Thyroid gland (tissue), 4 donors: ENCODE measurements around the gene KRT78.

Experiments used
- POLR2A ChIP-seq, 2 donors: fragments of 450-650 bp; IDR thresholded peaks; one replicate each; pipeline ENCODE4 v1.6.1; 2017; ENCODE audit warnings: antibody characterized with exemption in 2 of 2, mild to moderate bottlenecking in 2 of 2, moderate library complexity in 1 of 2
- TF ChIP-seq, protein P1 (sequence below), 6 experiments: fragments of 200-600 bp in 3 of 6; fragments of 450-650 bp in 3 of 6; sonication (generic) in 3 of 6; IDR thresholded peaks; one replicate each; pipeline ENCODE4 v1.5.1; 2016 to 2019; ENCODE audit warnings: antibody characterized with exemption in 6 of 6, mild to moderate bottlenecking in 2 of 6, inconsistent platforms in 1 of 6, moderate library complexity in 1 of 6

- TF ChIP-seq, protein P1, sequence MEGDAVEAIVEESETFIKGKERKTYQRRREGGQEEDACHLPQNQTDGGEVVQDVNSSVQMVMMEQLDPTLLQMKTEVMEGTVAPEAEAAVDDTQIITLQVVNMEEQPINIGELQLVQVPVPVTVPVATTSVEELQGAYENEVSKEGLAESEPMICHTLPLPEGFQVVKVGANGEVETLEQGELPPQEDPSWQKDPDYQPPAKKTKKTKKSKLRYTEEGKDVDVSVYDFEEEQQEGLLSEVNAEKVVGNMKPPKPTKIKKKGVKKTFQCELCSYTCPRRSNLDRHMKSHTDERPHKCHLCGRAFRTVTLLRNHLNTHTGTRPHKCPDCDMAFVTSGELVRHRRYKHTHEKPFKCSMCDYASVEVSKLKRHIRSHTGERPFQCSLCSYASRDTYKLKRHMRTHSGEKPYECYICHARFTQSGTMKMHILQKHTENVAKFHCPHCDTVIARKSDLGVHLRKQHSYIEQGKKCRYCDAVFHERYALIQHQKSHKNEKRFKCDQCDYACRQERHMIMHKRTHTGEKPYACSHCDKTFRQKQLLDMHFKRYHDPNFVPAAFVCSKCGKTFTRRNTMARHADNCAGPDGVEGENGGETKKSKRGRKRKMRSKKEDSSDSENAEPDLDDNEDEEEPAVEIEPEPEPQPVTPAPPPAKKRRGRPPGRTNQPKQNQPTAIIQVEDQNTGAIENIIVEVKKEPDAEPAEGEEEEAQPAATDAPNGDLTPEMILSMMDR (IDR thresholded peaks at IDR 0.05), result no peak
- no peak for TF ChIP-seq POLR2A (IDR thresholded peaks at IDR 0.05)
Measured at GRCh38 chr12:52851787-52852186, 3.0 kb upstream of the KRT78 start.
